Sigmoid colon (tissue), 7 donors: ENCODE data around the gene PDE7B. TPM values are rescaled to one million over a fixed set of nuclear protein-coding genes. Genes with fewer than 3 reads are reported as not detected.

ENCODE experiments used
- DNase-seq: peaks from one replicate; pipeline ENCODE4 v3.0.0-alpha.2; 2019
- H3K27ac ChIP-seq, 4 donors: fragments of 200-600 bp; sonication (generic); one replicate each; pipeline ENCODE4 v1.5.1; 2016 to 2019; ENCODE audit warnings: mild to moderate bottlenecking in 1 of 4
- H3K27me3 ChIP-seq, 3 donors: fragments of 200-600 bp; sonication (generic); one replicate each; pipeline ENCODE4 v1.5.1; 2019; ENCODE audit warnings: mild to moderate bottlenecking in 1 of 3
- H3K36me3 ChIP-seq, 4 donors: fragments of 200-600 bp; sonication (generic); one replicate each; pipeline ENCODE4 v1.5.1; 2016 to 2019
- H3K4me1 ChIP-seq, 4 donors: fragments of 200-600 bp; sonication (generic); one replicate each; pipeline ENCODE4 v1.5.1; 2017 to 2019
- H3K4me3 ChIP-seq, 4 donors: fragments of 200-600 bp; sonication (generic); one replicate each; pipeline ENCODE4 v1.5.1; 2017 to 2019; ENCODE audit warnings: mild to moderate bottlenecking in 2 of 4, moderate library complexity in 1 of 4
- H3K9me3 ChIP-seq, 4 donors: fragments of 200-600 bp in 3 of 4; sonication (generic) in 3 of 4; one replicate each; pipeline versions ENCODE4 v1.5.1 to v1.6.1; 2013 to 2019
- CTCF ChIP-seq, 4 experiments: fragments of 450-650 bp in 3 of 4; fragments of 200-600 bp in 1 of 4; IDR thresholded peaks; one replicate each; pipeline ENCODE4 v1.5.1; 2016 to 2019; ENCODE audit warnings: antibody characterized with exemption in 4 of 4, mild to moderate bottlenecking in 3 of 4, moderate library complexity in 2 of 4
- EP300 ChIP-seq, 4 donors: sonication (generic); formaldehyde crosslinking; IDR thresholded peaks; one replicate each; pipeline ENCODE4 v1.6.1; 2017; ENCODE audit warnings: antibody characterized with exemption in 4 of 4
- POLR2A ChIP-seq, 2 donors: fragments of 450-650 bp; IDR thresholded peaks; one replicate each; pipeline ENCODE4 v1.6.1; 2016; ENCODE audit warnings: antibody characterized with exemption in 2 of 2, mild to moderate bottlenecking in 2 of 2, moderate library complexity in 2 of 2
- POLR2AphosphoS5 ChIP-seq, 4 donors: sonication (generic); formaldehyde crosslinking; IDR thresholded peaks; one replicate each; pipeline ENCODE4 v1.6.1; 2017; ENCODE audit warnings: antibody characterized with exemption in 4 of 4
- WGBS, 2 donors: extraction: QIAGEN DNeasy Blood & Tissue Kit; methylation state at CpG; one replicate each; pipeline ENCODE4 v1.1.7; 2013; 5-methylcytosine and 5-hydroxymethylcytosine counted together
- intact Hi-C: fragments of 100-400 bp; cut with DNase I; formaldehyde crosslinking; loops from one replicate; pipeline ENCODE4 v1.15.1; 2023
- polyA plus RNA-seq, 3 donors: library from polyadenylated mRNA; stranded (reverse); fragments of 200-250 nt; gene quantifications; one replicate each; pipeline ENCODE4 v1.2.3, GENCODE V29; 2013
- total RNA-seq, 4 donors: library from RNA; depleted of rRNA; stranded (reverse); fragments of >200 nt; gene quantifications; one replicate each; pipeline ENCODE4 v1.1.0, GENCODE V29; 2016
- donor health status: healthy with polysubstance abuse.
- donor health status: Bipolar disorder and iron deficiency.
- donor health status: healthy.

Gene PDE7B
- total and polyA plus RNA-seq, 7 donors: 1.1 to 10.3 (median 6.3) TPM

- TF ChIP-seq POLR2AphosphoS5 (IDR thresholded peaks at IDR 0.05): no peak
- TF ChIP-seq CTCF (IDR thresholded peaks at IDR 0.05): no peak
- TF ChIP-seq POLR2A (IDR thresholded peaks at IDR 0.05): no peak
- no peak for TF ChIP-seq EP300 (IDR thresholded peaks at IDR 0.05)
- no peak overlapping the region for H3K4me3 ChIP-seq
- no peak for DNase-seq
- 75 to 85% methylated on average over 2 of the region's 2 CpGs for WGBS, 2 donors
- H3K27ac ChIP-seq: no peak overlapping the region
- H3K4me1 ChIP-seq: peaks cover 0 to 9% (median 4%) of the 10 kb centered on the region in 4 donors
- H3K36me3 ChIP-seq: no peaks in the 10 kb centered on the region
- H3K27me3 ChIP-seq: no peaks in the 10 kb centered on the region
- intact Hi-C loops: no loop called here
- no peaks in the 10 kb centered on the region for H3K9me3 ChIP-seq
These were observed 55.5 kb downstream of the PDE7B start for GRCh38 chr6:135906972-135907465.

GRCh38 chr6:135909737-135910387 is 58.4 kb downstream of the PDE7B start:
- intact Hi-C loops: no loop called here
- no peaks in the 10 kb centered on the region for H3K4me1 ChIP-seq
- H3K4me3 ChIP-seq: no peak overlapping the region
- H3K27me3 ChIP-seq: no peaks in the 10 kb centered on the region
- no peak for DNase-seq
- WGBS, 2 donors: 23 to 48% methylated on average over 9 of the region's 9 CpGs
- no peak overlapping the region for H3K27ac ChIP-seq
- H3K9me3 ChIP-seq: no peaks in the 10 kb centered on the region
- TF ChIP-seq CTCF (IDR thresholded peaks at IDR 0.05) (no peak), POLR2AphosphoS5 (IDR thresholded peaks at IDR 0.05) (no peak), POLR2A (IDR thresholded peaks at IDR 0.05) (no peak), EP300 (IDR thresholded peaks at IDR 0.05) (no peak)
- no peaks in the 10 kb centered on the region for H3K36me3 ChIP-seq

- WGBS, 2 donors: 45 to 60% methylated on average over 2 of the region's 2 CpGs
- no peak overlapping the region for H3K27ac ChIP-seq
- H3K9me3 ChIP-seq: no peaks in the 10 kb centered on the region
- TF ChIP-seq POLR2A (IDR thresholded peaks at IDR 0.05) (no peak), CTCF (IDR thresholded peaks at IDR 0.05) (no peak), POLR2AphosphoS5 (IDR thresholded peaks at IDR 0.05) (no peak), EP300 (IDR thresholded peaks at IDR 0.05) (no peak)
- no peak overlapping the region for H3K4me3 ChIP-seq
- DNase-seq: no peak
- intact Hi-C loops: no loop called here
- H3K4me1 ChIP-seq: no peaks in the 10 kb centered on the region
- no peaks in the 10 kb centered on the region for H3K27me3 ChIP-seq
- no peaks in the 10 kb centered on the region for H3K36me3 ChIP-seq
These were observed 59.5 kb downstream of the PDE7B start for GRCh38 chr6:135910790-135911618.

- Histone ChIP-seq H3K36me3 (no peaks in the 10 kb centered on the region), H3K27ac (no peak overlapping the region), H3K27me3 (peaks cover 0 to 4% (median under 1%) of the 10 kb centered on the region in 3 donors), H3K9me3 (no peaks in the 10 kb centered on the region), H3K4me3 (no peak overlapping the region), H3K4me1 (no peaks in the 10 kb centered on the region)
- DNase-seq: no peak
- WGBS, 2 donors: 84 to 93% methylated on average over 2 of the region's 2 CpGs
- TF ChIP-seq CTCF (IDR thresholded peaks at IDR 0.05): no peak
- intact Hi-C loops: no loop called here
These were observed 62.3 kb downstream of the PDE7B start for GRCh38 chr6:135913785-135914184.
